Subcutaneous preadipocyte (primary cell): ENCODE measurements around the gene CCR2. TPM values are rescaled to one million over a fixed set of nuclear protein-coding genes. Genes with fewer than 3 reads are reported as not detected.

ENCODE experiments used
- total RNA-seq: library from RNA; depleted of rRNA; stranded (reverse); fragments of >200 nt; gene quantifications from 2 replicates; pipeline ENCODE4 v1.2.3, GENCODE V29; 2012

The CCR2 gene
- not detected in 2 replicates for total RNA-seq

GRCh38 chr3:46353647-46354410, at the start of gene CCR2:
TSS of gene CCR2 (plus strand) at chr3:46354111. CDS start at chr3:46357528, 3,417 bp downstream.

GRCh38 chr3:46370839-46371518, 17.1 kb downstream of the CCR2 start, which contains the start of gene CCR5:
TSS of gene CCR5 (plus strand) at chr3:46370946. CDS start at chr3:46372903, 1,957 bp downstream.

GRCh38 chr3:46406788-46407611, 53.1 kb downstream of the CCR2 start, which contains the start of the genes CCR5AS and CCRL2:
TSS of gene CCR5AS (minus strand) at chr3:46407066.
TSS of gene CCRL2 (plus strand) at chr3:46407259. CDS start at chr3:46408080, 821 bp downstream.

Other genes starting within 250 kb of the CCR2 start
- gene CCR1, start 145.8 kb upstream of the CCR2 start, total RNA-seq, result 0.59 and 3.7 TPM in 2 replicates
- not detected in 2 replicates for gene CCR3, start 111.7 kb upstream of the CCR2 start, total RNA-seq
- not detected in 2 replicates for gene CCR5, start 16.8 kb downstream of the CCR2 start, total RNA-seq
- under 0.01 TPM in 1 of 2 replicates, not detected in the other for gene CCRL2, start 53.1 kb downstream of the CCR2 start, total RNA-seq
- gene LTF, start 110.8 kb downstream of the CCR2 start, total RNA-seq, result not detected in 2 replicates
- gene RTP3, start 143.9 kb downstream of the CCR2 start, total RNA-seq, result not detected in 2 replicates
- gene LRRC2, start 212.2 kb downstream of the CCR2 start, total RNA-seq, result 0.78 and 1.1 TPM in 2 replicates